Amniotic epithelial cell (primary cell): ENCODE results near the gene GBE1.
"Not testable (repeated sequence)": the region's sequence is repeated elsewhere in the genome, so short reads cannot be mapped to it uniquely, and the experiment has no call there.

Experiments
- DNase-seq: peaks from one replicate; pipeline ENCODE4 v3.0.0-alpha.2; 2010; ENCODE audit warnings: low read depth

GBE1 gene

GRCh38 chr3:81760924-81761903 is at the start of gene GBE1:
Gene GBE1 (minus strand): TSS chr3:81761645. CDS start chr3:81761517, 128 bp downstream.
- peak; percentile 97 for DNase-seq

DNA sequence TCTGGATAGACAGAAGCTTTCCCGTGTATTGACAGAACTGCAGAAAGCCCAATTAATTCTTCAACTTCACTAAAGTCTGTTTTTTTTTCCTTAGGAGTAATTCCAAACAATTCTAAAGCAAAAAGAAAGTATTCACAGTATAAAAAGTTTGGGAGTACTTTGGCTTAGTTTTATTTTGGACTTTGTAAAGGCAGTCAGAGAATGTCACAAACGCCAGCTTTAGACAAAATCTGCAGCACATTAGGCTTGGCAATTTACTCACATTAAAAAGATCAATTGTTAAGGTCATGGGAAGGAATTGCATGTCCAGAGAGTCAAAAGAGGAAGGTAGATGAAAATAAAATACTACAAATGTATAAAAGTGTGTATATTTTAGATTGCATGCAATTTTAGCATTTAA is 47.5 kb upstream of the GBE1 start:
- DNase-seq, result no peak

DNA sequence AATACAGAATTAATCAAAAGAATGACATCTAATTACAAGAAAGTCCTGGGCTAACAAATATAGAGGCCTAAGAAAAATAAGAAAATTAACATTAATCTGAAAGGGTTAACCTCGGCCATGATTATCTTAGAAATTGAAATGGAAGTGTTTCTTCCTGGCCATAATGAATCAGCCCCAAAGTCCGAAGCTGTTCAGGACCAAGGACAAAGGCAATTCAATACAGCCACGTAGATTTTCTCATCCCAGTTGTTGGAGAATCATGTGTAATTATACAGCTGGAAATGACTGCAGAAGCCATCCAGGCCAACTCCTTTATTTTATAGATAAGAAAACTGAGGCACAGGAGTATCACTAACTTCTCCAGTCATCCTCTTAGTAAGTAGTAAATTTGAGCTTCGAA is 38.0 kb upstream of the GBE1 start:
- no peak for DNase-seq

GRCh38 chr3:81793410-81793809 is 32.0 kb upstream of the GBE1 start:
- no peak for DNase-seq

GRCh38 chr3:81790117-81790516 is 28.7 kb upstream of the GBE1 start:
- no peak for DNase-seq

GRCh38 chr3:81789691-81790090 is 28.2 kb upstream of the GBE1 start:
- DNase-seq, result no peak

DNA sequence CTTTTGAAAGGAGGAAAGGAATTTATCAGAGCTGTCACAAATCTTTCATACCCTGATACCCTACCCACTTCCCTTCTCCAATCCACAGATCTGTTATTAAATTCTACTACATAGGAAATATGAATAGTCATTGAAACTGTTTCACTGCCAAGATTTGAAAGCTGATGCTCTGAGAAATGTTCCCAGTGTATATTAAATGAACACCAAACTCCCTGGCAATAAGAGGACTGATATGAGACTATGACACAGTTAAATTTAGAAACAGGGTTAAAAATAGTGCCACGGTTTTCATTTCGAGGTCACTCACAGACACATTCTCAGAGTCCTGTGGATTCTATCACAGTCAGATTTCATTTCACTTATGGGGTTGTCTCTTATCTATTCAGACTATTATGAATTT is 27.2 kb upstream of the GBE1 start:
- no peak for DNase-seq

- DNase-seq, result no peak
Observed at GRCh38 chr3:81788044-81788443, 26.6 kb upstream of the GBE1 start.

DNA sequence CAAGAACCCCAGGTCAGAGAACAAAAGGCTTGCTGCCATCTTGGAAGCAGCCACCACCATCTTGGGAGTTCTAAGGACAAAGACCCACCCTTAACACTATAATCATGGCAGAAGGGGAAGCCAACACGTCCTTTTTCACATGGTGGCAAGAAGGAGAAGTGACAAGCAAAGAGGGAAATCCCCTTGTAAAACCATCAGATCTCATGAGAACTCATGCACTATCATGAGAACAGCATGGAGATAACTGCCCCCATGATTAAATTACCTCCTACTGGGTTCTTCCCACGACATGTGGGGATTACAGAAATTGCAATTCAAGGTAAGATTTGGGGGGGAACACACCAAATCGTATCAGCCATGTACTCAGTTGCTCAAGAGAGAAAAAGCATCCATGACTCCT is 21.1 kb upstream of the GBE1 start:
- no peak for DNase-seq

DNA sequence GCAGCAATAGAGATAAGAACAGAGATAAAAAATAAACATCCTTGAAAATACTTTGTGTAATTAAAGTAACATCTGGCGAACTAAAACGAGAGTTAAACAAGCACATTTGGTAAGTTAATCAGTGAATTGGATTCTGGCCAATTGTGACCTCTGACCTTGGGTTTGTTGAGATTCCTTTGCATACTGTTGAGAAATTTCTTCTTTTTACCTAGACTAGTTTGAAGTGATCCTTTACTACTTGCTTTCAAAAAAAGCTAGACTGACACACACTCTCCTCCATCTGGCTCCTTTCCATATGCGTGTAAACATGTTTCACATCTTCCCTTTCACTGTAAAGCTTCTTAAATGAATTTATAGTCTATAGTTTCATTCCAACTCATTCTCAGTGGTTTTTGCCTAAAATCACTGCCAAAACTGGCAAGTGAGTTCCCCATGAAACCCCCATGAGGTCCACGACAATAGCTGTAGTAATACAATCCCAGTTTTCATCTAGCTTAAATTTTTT is 17.3 kb upstream of the GBE1 start:
- peak; percentile 72 for DNase-seq

DNA sequence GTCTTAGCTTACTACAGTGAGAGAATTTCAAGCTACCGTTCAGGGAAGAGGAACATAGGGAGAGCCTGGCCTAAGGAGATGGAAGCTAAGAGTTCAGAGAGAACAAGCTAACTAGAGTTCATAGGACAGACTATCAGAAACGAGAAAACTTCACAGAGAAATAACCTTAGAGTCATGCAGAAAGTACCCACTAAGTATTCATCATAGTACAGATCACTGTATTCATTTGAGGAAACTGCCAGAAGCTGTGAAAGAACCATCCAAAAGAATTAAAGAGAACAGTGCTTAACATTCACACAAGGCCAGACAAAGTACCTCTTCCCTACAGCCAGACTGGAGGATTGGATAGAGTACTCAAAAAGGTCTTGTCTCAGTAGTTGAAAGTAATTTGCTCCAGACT is 15.2 kb upstream of the GBE1 start:
- no peak for DNase-seq

DNA sequence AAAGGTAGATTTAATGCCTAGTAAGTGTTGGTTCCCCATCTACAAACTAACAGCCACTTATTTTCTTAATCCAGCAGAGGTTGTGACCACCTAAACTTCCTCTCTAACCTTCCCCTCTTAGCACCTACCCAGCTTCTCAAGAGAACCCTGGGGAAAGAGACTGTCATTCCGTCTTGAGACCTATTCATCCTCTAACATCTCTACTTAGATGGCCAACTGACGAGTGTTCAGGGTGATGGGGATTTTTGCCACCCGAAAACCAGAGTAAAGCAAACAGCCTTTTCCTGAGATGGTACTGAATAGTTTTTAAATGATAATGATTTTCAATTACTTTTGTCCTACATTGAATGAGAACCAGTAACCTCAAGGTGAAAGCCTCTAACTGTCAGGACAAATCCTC is 9.3 kb upstream of the GBE1 start:
- DNase-seq, result no peak

DNA sequence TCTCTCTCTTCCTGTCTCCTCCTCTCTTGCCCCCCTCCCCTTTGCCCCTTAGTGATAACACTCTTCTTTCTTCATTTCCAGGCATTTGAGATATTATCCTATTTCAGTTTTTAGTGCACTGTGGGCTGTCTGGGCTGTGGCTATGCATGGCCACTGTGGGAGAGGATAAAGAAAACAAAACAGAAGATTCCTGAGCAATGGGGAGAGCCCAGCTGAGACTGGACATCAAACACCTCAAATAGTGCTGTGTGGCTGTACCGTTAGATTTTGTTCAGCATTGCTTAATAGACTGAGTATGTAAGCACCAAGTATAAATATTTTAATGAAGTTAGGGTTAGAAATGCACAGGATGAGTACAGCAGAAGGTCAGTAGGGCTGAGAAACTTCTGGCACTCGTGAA is 7.9 kb upstream of the GBE1 start:
- no peak for DNase-seq

- not testable (repeated sequence) for DNase-seq
Observed at GRCh38 chr3:81767250-81767859, 5.9 kb upstream of the GBE1 start.

GRCh38 chr3:81765400-81765799 is 4.0 kb upstream of the GBE1 start:
- no peak for DNase-seq

DNA sequence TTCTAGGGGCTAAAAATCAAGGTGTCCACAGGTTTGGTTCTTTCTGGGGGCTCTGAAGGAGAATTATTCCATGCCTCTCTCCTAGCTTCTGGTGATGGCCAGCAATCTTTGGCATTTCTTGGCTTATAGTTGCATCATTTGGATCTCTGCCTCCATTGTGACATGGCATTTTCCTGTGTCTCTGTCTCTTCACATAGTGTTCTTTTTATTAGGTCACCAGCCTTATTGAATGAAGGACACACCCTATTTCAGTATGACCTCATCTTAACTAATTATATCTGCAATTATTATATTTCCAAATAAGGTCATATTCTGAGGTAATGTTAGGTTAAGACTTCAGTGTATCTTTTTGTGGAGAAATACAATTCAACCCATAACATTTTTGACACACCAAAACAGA is 3.2 kb upstream of the GBE1 start:
- DNase-seq, result no peak

DNA sequence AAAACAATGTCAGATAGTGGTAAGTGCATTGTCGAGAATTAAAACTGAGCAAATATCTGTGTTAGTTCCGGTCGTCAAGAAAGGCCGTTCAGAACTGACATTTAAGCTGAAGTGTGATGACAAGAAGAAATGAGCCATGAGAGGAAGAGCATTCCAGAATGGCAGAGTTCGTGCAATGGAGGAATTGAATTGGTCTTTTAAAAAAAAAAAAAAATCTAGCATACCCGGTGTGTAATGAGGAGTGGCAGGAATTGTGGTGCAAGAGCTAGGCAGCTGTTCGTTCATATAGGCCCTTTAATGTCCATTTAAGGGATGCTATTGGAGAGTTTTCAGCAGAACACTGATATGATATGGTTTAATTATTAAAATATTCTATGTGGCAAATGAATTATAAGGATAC is 2.6 kb upstream of the GBE1 start:
- DNase-seq, result no peak

DNA sequence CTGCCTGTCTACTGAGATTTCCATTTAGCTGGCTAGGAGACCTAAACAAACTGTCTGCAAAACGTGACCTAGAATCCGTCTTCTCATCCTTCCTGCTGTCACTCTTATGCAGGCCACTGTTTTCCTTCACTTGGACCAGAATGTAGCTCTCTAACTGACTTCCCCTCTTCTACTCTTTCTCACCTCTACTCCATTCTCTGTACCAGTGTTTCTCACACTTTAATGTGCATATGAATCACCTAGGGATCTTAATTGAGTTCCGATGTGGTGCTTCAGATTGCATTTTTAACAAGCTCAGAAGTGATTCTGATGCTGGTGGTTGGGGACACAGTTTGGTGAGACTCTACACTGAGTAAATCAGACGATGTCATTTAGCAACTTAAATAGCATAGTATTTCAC is 1.6 kb upstream of the GBE1 start:
- no peak for DNase-seq

- DNase-seq, result no peak
Observed at GRCh38 chr3:81761904-81762580, 597 bp upstream of the GBE1 start.

- no peak for DNase-seq
Observed at GRCh38 chr3:81760215-81760614, 1.2 kb downstream of the GBE1 start.

- not testable (repeated sequence) for DNase-seq
Observed at GRCh38 chr3:81758771-81759170, 2.7 kb downstream of the GBE1 start.

GRCh38 chr3:81758275-81758674 is 3.2 kb downstream of the GBE1 start:
- DNase-seq, result peak; percentile 85
